Osteoblast (primary cell): ENCODE data around the gene ARFGAP2. TPM values are rescaled to one million over a fixed set of nuclear protein-coding genes. Genes with fewer than 3 reads are reported as not detected.
A peak's percentile ranks its signal among the peaks of the same experiment; 100 is the strongest.

Experiments
- DNase-seq: peaks from one replicate; pipeline ENCODE4 v3.0.0; 2011; ENCODE audit warnings: low spot score, mixed read lengths; ENCODE audit not compliant: insufficient read length; ENCODE audit errors: missing footprints
- H2AFZ ChIP-seq: 2 replicates; pipeline ENCODE4 v1.6.0; 2011; ENCODE audit warnings: mild to moderate bottlenecking, low read length
- H3K27ac ChIP-seq: 2 replicates; pipeline ENCODE4 v1.5.1; 2011; ENCODE audit warnings: mild to moderate bottlenecking, low read depth, low read length, moderate library complexity
- H3K27me3 ChIP-seq: 2 replicates; pipeline ENCODE4 v1.6.0; 2012; ENCODE audit warnings: mild to moderate bottlenecking, control low read depth, inconsistent platforms, low read length, moderate library complexity; ENCODE audit not compliant: insufficient read depth
- H3K36me3 ChIP-seq: 2 replicates; pipeline ENCODE4 v1.5.1; 2011; ENCODE audit warnings: mild to moderate bottlenecking, low read length, control low read depth, moderate library complexity; ENCODE audit not compliant: insufficient read depth
- H3K4me1 ChIP-seq: 2 replicates; pipeline ENCODE4 v1.5.1; 2011; ENCODE audit warnings: mild to moderate bottlenecking, low read length, control low read depth, moderate library complexity; ENCODE audit not compliant: insufficient read depth
- H3K4me2 ChIP-seq: 2 replicates; pipeline ENCODE4 v1.6.0; 2011; ENCODE audit warnings: mild to moderate bottlenecking, low read length; ENCODE audit not compliant: insufficient read depth
- H3K4me3 ChIP-seq: fragments of 200-600 bp; sonication (generic); 3 replicates; pipeline ENCODE4 v1.5.1; 2012; ENCODE audit warnings: mild to moderate bottlenecking, low read length, inconsistent platforms; ENCODE audit not compliant: insufficient read depth
- H3K79me2 ChIP-seq: 2 replicates; pipeline ENCODE4 v1.6.0; 2012; ENCODE audit warnings: mild to moderate bottlenecking, low read length, control low read depth, inconsistent platforms; ENCODE audit not compliant: insufficient read depth
- H3K9me3 ChIP-seq: 2 replicates; pipeline ENCODE4 v1.5.1; 2011; ENCODE audit warnings: low read depth, low read length, control low read depth
- H4K20me1 ChIP-seq: 2 replicates; pipeline ENCODE4 v1.6.0; 2012; ENCODE audit warnings: mild to moderate bottlenecking, low read length, control low read depth; ENCODE audit not compliant: insufficient read depth
- CTCF ChIP-seq: IDR thresholded peaks from 2 replicates; pipeline ENCODE4 v1.5.1; 2011; ENCODE audit warnings: mild to moderate bottlenecking, low read depth, low read length, moderate library complexity; ENCODE audit errors: extremely low read depth
- total RNA-seq: library from RNA; depleted of rRNA; stranded (reverse); fragments of >200 nt; gene quantifications from 2 replicates; pipeline ENCODE4 v1.2.3, GENCODE V29; 2012

Gene ARFGAP2
- total RNA-seq, 1 donor: 139 TPM

DNA sequence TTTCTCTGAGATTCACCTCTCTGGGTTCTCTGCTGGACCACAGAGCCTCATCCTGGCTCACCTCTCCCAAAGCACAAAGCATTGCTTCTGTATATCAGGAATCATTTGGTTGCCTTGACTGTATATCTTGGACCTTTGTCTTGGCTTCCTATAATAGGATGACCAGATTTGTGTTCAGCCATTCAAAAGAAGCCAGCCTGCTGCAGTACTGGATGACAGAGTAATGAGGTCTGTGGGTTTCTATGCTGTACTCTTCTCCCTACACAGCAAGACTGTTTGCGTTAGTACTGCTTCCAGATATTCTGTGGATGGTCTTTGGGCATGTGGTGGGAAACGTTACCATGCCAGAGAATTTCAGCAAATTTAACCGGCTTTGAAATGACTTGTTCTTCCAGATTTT is 39.8 kb downstream of the ARFGAP2 start:
- no peaks in the 10 kb centered on the region for H3K79me2 ChIP-seq
- peaks cover 16% of the 10 kb centered on the region for H3K4me1 ChIP-seq

DNA sequence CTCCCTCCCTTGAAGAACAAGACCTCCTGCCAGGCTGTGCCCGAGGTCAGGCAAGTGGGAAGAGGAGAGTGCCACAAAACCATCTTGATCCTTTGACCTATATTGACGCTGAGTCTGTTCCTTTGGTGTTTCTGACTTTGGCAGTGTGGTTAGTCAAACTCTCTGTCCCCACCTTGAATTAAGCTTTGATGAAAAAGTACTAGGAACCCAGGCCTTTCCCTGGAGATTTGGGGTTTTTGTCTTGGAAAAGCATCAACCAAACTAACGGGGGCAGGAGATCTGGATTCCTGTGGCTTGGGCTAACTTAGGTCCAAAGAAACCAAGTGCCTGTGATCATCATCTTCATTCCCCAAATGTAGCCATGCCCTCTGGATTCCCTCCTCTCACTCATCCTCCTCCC is 40.4 kb downstream of the ARFGAP2 start:
- no peak overlapping the region for H3K27ac ChIP-seq
- H3K36me3 ChIP-seq: no peaks in the 10 kb centered on the region
- no peaks in the 10 kb centered on the region for H3K79me2 ChIP-seq
- H2AFZ ChIP-seq: no peak overlapping the region
- no peak for TF ChIP-seq CTCF
- H3K9me3 ChIP-seq: no peaks in the 10 kb centered on the region
- H3K4me2 ChIP-seq: peak overlapping the region; percentile 24
- H3K27me3 ChIP-seq: no peaks in the 10 kb centered on the region
- H3K4me3 ChIP-seq: no peak overlapping the region
- no peak for DNase-seq
- H3K4me1 ChIP-seq: peaks cover 16% of the 10 kb centered on the region
- peaks cover 21% of the 10 kb centered on the region for H4K20me1 ChIP-seq

More for the DNA sequence above, 39.8 kb downstream of the ARFGAP2 start:
- no peak for DNase-seq
- H3K4me3 ChIP-seq: no peak overlapping the region
- TF ChIP-seq CTCF: no peak
- H3K36me3 ChIP-seq: no peaks in the 10 kb centered on the region
- no peak overlapping the region for H2AFZ ChIP-seq
- H4K20me1 ChIP-seq: peaks cover 21% of the 10 kb centered on the region
- no peak overlapping the region for H3K4me2 ChIP-seq
- no peak overlapping the region for H3K27ac ChIP-seq
- no peaks in the 10 kb centered on the region for H3K27me3 ChIP-seq
- no peaks in the 10 kb centered on the region for H3K9me3 ChIP-seq

DNA sequence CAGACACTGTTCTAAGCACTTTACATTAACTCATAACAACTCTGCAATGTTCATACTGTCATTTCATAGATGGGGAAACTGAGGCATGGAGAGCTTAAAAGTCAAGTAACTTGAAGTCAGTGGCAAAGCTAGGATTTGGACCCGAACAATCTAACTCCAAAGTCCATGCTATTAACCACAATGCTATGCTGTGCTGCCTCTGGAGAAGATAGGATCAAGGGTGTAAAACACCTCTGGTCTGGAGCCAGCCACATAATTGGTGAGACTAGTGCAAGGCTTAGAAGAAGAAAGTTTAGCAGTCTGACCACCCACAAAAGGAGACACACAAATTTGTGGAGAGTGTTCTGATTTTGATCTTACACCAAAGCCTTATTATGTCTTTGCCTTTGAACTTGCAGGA is 43.7 kb downstream of the ARFGAP2 start:
- Histone ChIP-seq H3K9me3 (no peaks in the 10 kb centered on the region), H2AFZ (no peak overlapping the region), H3K27me3 (no peaks in the 10 kb centered on the region), H3K4me2 (no peak overlapping the region), H3K4me3 (no peak overlapping the region), H3K4me1 (peaks cover 16% of the 10 kb centered on the region), H3K79me2 (no peaks in the 10 kb centered on the region), H4K20me1 (peaks cover 21% of the 10 kb centered on the region), H3K27ac (no peak overlapping the region), H3K36me3 (no peaks in the 10 kb centered on the region)
- no peak for DNase-seq
- TF ChIP-seq CTCF: no peak

DNA sequence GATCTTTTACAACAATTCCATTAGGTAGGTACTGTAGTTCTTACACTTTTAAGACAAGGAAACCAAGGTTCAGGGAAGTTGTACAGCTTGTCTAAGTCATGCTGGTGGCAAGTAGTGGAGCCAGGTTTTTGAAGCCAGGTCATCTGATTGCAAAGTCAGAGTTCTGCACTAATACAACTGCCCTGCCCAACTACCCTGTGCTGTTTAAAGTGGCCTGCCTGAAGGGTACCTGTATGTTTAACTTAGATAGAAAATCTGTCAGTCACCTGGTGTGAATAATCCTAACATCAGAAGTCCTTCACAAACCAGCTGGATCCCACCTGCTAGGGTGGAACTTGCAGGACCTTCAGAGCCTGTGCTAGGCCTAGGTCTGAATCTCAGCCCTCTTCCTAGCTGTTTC is 44.2 kb downstream of the ARFGAP2 start:
- no peak overlapping the region for H3K4me2 ChIP-seq
- no peaks in the 10 kb centered on the region for H3K9me3 ChIP-seq
- peaks cover 16% of the 10 kb centered on the region for H3K4me1 ChIP-seq
- no peak for TF ChIP-seq CTCF
- H3K27ac ChIP-seq: no peak overlapping the region
- H3K79me2 ChIP-seq: no peaks in the 10 kb centered on the region
- H3K36me3 ChIP-seq: no peaks in the 10 kb centered on the region
- peaks cover 21% of the 10 kb centered on the region for H4K20me1 ChIP-seq
- no peak for DNase-seq
- no peaks in the 10 kb centered on the region for H3K27me3 ChIP-seq
- H3K4me3 ChIP-seq: no peak overlapping the region
- no peak overlapping the region for H2AFZ ChIP-seq
